Left renal pelvis (tissue), 4 donors: ENCODE results near the gene RYR3. TPM values are rescaled to one million over a fixed set of nuclear protein-coding genes. Genes with fewer than 3 reads are reported as not detected.

Experiments
- DNase-seq, 4 donors: peaks; one replicate each; pipeline ENCODE4 v3.0.0-alpha.2; 2013; ENCODE audit warnings: low read depth in 4 of 4, low spot score in 3 of 4
- polyA plus RNA-seq, 4 donors: library from polyadenylated mRNA; unstranded; fragments of 120-200 nt; gene quantifications; one replicate each; pipeline ENCODE4 v1.2.1, GENCODE V29; 2013; ENCODE audit not compliant: insufficient read length in 4 of 4

RYR3 gene
- polyA plus RNA-seq, 4 donors = 4.0 to 13.9 (median 5.2) TPM

DNA sequence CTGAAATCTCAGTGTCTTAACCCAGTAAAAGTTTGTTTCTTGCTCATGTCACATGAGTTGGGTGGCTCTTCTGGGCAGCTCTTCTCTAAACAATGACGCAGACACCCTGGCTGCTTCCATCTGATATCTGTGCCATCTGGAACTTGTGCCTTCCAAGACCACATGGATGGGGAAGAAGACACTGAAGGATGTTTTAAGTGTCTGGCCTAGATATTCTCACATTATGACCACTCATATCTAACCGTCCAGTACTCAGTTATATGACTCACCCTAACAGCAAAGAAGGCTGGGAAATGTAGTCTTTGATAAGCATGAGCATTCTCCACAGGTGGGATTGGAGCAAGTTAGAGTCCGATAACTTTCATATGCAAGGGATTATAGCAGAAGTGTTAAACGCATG lies 66.4 kb downstream of the RYR3 start:
- DNase-seq = no peak

DNA sequence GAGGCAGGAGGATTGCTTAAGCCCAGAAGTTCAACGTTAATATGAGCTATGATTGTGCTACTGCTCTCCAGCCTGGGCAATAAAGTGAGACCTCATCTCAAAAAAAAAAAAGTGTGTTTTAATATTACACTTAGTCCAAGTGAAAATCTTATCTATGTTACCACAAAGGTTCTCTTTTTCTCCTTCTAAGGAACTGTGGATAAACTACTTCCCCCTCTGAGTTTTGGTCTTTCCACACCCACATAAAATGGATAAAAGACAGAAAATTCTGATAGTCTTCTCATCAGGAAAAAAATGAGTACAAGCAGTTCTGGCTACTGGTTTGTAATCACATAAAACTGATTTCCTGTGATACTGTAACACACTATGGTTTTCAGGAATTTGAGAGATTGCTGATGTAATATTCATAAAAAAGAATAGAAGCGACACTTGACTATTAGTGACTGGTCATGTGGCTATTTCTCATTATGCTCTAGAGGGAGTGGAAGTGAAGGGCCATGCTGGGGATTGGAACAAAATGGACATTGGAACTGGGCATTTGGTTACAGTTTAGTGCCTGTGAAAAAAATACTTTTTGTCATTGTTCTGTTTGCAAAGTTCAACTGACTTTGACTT lies 68.2 kb downstream of the RYR3 start:
- DNase-seq = no peak

DNA sequence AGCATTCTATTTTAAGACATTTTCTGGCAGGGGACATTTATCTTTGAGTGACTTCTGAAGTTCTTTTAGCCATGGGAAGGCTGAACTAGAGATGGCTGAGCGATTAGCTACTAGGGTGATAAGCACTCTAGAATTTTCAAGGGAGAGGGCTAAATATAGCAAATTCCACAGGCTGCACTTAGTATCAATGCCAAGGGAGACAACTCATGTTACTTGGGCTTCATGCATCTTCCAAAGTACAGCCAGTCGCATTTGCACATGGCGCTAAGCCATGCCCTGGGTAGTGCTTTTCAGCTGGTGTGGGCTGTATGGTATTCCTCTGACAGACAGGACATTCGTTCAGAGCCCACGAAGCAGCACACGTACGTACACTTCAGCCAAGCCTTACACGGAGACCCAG lies 69.6 kb downstream of the RYR3 start:
- no peak for DNase-seq

DNA sequence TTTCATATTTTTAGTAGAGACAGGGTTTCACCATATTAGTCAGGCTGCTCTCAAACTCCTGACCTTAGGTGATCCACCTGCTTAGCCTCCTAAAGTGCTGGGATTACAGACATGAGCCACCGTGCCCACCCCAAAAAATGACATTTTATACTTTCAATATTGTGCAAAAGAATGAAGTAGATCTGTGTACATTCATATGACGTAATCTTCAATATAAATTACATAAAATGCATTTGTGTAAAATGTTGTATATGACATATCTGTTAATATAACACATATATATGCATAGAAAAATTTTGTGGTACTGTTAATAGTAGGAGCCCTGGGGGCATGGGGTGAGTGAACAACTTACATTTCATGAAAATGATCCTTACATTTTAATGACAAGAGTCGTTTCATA lies 71.7 kb downstream of the RYR3 start:
- DNase-seq = no peak

DNA sequence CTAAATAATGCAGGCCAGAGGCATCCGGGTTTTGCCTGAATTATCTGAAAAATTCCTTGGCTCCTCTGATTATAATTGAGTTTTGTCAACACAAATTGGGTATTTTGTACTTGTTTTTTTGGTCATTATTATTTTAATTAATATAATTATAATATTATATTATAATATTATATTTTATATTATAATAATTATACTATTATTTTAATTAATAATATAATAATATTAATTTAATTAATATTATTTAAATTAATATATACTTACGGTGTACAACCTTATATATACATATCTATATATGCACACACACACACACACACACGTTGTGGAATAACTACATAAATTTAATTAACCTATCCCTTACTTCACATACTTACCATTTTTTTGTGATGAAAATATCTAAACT lies 73.5 kb downstream of the RYR3 start:
- DNase-seq = no peak

DNA sequence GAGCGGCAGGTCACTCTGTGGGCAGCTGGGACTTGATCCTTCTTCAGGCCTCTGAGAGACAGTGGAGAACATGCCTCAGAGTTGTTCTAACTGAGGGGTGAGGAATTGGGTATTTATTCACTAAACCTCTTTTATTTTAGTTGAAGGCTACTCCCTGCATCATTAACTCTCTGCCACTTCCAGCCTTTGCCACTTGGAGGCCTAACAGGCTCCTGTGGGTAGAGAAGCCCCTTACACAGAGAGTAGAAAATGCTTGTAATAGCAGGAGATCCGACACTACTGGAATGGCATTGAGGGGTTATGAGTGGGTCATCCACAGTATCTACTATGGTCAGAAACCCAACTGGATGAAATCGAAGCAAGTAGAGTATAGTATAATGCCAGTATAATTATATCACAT lies 81.7 kb downstream of the RYR3 start:
- DNase-seq = no peak

DNA sequence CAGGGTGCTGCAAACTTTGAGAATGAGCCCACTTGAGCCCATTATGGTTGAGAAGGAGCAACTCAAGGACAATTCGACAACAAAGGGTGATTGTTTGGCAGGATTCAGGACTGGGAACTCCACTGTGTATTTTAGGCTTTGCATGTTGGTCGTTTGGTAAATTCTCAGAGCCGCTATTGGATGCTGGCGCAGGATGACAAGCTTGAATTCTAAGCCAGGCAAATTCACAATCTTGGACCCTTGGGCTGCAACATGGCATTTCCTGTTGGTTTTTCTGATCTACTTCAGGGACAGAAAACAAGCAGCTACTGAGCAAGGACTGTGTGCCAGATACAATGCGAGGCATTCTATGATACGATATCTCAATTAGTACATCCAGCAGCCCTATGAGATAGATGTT lies 82.8 kb downstream of the RYR3 start:
- no peak for DNase-seq

DNA sequence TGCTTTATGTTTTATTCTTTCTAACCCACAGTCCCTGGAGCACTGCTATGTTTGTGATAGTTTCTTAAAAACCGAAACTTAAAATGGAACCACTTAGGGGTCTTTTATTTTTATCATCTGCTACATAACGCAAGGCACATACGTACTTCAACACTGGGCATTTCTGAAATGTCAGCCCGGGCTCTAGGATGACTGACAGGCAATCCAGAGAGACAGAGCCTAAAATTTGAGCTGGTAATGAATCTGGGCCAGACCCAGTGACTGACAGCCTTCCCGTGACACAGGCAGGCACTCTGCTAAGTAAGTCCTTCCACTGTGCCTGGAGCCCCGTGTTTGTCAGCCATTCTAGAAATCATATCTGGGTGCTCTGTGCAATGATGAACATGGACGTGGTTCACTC lies 84.6 kb downstream of the RYR3 start:
- DNase-seq = no peak

DNA sequence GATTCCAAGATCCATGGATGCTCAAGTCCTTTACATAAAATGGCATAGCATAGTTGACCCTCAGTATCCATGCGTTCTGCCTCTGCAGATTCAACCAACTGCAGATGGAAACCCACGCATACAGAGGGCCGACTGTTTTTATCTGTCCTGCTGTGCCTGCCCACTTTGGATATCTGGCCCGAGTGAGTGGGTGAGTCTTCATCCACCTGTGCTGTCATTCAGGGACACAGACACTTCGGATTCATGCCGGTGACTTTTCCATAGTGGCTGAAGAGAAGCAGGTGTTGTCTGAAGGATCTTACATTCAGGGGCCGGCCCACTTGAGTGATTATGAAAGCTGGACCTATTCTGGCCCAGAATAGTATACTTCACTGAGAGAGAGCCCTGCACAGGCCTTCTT lies 85.1 kb downstream of the RYR3 start:
- no peak for DNase-seq

DNA sequence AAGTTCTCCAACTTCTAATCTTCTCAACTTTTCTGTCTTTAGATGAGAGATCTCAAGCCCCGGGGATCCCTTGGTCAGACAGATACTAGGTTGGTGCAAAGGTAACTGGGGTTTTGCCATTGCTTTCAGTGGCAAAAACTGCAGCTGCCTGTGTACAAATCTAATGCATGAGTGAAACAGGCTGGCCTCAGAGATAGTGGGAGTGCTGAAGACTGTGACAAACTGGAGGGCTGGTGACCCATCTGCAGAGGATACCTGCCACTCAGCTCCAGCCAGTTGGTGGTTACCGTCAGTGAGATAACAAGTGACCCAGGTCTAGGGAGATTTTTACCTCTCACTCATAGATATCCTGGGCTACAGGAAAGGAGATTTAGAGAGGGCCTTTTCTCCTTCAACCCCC lies 85.7 kb downstream of the RYR3 start:
- no peak for DNase-seq

DNA sequence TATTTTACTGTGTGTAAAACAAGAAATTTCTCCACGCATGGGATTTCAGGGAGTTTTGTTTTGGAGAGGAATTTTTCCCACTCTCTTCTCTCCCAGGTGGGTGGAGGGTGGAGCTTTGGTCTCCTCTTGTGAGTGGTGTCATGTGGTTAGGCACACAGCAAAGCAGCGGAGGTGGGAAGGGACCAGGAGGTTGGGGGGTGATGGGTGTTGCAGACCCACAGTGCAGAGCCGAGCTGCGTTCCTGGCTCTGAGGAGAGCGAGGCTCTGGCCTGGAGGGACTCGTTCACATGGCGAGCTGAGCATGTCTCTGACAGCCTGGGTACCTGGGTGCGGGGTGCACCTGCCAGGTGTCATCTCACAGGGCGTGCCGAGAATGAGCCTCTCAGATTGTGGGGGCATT lies 87.8 kb downstream of the RYR3 start:
- no peak for DNase-seq

DNA sequence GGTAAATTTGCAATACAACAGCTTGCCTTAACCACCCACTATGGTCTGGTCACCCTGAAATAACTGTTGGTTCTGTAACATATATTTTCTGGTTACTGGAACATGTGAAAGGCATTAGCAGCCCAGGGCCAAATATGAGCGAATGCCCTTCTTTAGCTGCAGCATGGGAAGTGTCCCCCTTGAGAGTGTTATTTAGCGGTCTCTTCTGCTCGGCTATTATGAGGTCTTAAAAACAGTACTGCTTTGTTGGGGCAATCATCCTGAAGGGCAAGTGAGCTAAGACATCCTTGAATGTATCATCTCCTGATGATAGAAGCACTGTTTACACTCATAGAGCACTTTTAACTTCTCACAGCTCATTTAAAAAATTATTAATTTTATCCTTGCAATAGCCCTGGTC lies 90.2 kb downstream of the RYR3 start:
- no peak for DNase-seq

DNA sequence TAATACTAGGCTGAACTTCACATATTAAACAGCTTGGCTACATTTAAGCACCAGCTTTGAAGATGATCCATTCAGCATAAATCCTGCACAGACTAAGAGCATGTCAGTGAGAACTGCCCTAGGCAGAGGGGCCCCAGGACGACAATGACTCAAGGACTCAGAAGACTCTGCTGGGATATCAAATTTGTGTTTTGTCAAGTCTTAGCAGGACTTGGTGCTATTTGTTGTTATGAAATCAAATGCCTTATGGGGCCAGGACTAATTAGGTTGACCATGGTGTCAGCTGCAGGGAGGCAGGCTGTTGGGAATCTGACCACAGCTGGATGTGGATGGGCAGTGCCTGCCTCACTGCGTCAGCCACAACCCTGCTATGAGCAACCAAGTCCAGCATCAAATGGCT lies 91.8 kb downstream of the RYR3 start:
- DNase-seq = peak in 1 of 4 donors; percentile 1

DNA sequence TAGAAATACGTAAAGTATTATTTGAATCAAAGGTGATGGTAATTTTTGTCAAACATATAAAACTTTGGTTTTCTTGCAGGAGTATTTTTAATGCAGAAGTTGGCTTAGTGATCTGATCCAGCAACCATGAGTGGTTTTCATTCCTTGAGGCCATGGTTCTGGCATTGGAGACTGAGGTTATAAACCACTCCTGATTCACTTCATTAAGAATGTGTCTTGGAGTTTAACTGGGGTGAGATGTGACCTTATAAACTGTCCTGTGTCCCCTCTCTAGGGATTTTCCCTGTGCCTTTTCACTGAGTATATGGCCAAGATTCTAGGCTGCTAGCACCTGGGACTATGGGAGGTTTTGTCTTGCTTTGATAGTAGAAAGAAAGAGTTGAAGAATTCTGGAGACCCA lies 94.3 kb downstream of the RYR3 start:
- no peak for DNase-seq

DNA sequence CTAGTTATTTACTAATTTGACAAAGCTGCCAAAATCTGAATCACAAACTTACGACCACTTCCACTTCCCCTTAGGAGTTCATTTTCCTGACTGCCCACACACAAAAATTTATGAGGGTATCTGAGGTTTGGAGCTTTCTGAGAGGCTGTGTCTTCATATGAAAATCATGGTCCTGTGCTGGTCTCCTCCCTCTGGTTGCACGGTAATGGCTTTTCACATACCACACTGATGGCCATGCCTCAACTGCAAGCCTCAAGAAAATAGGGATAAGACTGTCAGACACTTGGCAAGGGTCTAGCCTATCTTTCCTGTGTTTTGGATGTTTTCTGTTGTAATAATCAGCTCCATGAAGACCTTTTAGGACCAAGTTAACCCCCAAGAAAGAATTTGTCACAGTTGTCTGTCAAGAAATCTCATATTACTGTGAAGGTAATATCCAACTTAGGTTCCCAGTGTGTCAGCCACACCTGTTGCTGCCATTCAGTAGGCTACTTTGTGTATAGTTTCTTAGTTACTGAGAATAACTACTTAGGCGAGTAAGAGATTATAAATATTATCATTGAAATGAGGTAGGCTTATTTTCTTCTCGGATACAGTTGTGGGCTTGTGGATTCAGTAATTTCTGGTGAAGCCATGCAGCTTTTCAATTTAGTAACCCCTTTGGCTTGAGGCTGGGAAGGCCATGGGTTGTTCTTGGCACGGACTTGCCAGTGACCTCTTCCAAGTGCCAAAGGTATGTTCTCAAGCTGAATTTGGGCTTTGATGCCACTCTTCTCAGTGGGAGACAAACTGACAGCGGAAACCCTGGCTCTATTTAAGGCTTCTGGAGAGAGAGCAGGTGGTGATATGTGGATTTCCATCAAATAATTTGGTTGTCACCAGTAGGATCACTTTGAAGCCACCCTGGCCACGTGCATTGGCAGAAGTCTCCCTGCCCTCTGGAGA lies 101.1 kb downstream of the RYR3 start:
- DNase-seq = no peak

DNA sequence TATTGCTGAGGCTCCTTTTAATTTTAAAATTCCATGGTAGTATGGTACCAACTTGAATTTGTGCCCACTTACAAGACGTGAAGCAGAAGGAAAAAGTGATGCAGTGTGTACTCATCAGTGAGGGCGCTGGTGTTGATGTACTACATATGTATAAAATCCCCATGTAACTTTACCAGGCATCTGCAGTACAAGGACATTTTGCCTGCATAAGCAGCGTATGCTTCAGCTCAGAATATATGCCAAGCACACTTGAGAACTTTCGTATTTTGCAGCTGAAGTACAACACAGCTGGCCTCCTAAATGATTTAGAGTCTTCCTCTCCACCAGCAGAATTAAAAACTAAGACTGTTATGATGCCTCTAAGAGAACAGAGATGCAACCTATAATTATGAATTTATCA lies 108.9 kb downstream of the RYR3 start:
- no peak for DNase-seq

DNA sequence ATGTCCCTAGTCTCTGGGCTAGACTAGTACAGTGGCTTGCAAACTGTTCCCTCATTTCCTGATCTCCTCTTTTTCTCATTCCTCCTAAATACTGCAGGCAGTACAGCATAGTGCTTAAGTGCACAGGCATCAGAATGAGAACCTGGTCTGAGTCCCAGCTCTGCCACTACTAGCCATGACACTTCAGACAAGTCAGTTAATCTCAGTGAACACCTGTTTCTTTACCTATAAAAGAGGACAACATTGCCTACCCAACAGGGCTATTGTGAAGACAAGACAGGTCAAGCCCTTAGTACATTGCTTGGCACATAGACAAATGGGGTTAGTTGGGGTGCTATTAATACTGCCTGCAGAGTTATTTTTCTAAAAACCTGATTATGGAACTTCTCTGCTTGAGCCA lies 113.3 kb downstream of the RYR3 start:
- no peak for DNase-seq

DNA sequence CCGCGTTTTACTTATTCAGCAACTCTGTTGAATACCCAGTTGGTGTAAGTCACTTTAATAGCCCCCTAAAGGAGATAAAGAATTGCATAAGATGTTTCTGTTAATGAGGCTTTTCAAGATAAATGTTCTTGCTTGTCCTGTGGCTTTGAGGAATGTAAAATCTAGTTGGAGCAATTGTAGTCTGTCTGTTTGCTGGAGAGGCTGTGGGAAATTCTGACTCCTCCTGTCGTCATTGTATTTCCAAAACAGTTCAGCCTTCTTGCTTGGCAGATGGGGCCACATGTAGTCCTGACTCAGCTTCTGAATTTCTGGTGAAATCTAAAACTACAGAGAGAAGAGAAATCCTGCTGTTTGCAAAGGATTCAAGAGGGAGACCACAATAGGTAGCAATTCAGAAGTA lies 114.4 kb downstream of the RYR3 start:
- DNase-seq = no peak

DNA sequence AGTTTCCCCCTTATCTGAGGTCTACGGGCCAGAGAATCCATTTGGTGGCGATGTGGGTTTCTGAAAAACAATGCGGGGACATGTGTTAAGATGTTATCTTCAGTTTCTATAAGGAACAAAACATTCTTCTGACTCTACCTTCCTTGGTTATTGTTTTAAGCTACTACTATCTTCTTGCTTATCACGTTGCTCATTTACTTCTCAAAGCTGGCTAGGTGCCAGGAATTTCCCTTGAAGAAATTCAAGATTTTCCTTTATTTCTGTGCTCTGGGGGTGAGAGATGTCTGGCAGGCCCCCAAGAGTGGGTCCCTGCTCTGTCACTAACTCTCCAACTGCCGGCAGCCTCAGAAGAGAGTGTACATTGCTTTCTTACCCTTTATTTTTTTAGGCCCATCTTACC lies 119.8 kb downstream of the RYR3 start:
- no peak for DNase-seq

DNA sequence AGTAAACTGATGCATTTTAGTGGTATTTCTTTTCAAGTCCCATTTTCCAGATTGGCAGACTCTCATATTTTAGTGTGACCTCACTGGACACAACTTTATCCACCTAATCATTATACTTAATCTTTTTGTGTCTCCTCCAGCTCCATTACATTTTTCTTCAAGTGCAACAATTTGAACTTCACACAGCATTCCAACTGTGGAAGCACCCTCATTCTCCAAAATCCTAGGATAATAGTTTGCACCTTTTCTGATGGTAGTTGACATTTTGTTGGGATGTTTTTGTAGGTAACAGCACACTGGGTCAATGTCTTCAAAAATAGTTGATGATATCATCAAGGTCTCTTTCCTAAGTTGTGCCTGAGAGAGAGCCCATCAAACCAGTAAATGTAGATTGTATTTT lies 123.1 kb downstream of the RYR3 start:
- DNase-seq = no peak

DNA sequence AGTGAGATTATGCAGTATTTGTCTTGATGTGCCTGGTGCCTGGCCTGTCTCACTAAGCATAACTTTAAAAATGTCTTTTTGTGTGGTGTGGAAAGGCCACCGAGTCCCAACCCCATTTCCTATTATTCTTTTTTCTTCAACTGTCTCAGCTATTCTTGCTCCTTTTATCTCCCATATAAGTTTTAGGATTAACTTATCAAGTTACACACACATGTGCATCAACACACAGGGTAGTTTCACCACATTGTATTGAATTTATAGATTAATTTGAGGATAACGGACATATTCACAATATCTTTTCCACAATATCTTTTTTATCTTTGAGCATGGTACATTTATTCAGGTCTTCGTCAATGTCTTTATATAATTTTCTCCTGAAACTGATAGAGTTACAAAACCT lies 127.6 kb downstream of the RYR3 start:
- DNase-seq = no peak

DNA sequence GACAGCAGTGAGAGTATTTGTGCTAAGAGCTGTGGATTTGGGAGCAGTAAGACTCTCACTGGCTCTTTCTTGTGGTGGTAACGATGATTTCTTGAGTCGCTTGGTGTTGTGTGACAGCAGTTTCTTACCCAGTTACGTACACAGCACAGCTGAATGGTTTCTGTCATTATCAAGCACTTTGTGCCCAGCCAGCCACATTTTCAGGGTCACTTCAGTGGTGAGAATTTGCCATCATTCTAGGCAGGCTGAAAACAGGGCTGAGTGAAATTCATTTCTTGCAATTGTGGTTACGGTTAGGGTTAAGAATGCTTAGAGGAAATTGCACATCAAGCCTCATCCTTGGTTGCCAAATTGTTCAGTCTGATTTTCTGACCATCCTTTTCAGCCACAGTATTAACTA lies 130.1 kb downstream of the RYR3 start:
- no peak for DNase-seq
